Glomerular visceral epithelial cell (primary cell): ENCODE data around the gene FBXO3.
"Not testable (repeated sequence)": the region's sequence is repeated elsewhere in the genome, so short reads cannot be mapped to it uniquely, and the experiment has no call there.

Experiments used
- DNase-seq: peaks from one replicate; pipeline ENCODE4 v3.0.0-alpha.2; 2016; ENCODE audit errors: extremely low spot score

Gene FBXO3

DNA sequence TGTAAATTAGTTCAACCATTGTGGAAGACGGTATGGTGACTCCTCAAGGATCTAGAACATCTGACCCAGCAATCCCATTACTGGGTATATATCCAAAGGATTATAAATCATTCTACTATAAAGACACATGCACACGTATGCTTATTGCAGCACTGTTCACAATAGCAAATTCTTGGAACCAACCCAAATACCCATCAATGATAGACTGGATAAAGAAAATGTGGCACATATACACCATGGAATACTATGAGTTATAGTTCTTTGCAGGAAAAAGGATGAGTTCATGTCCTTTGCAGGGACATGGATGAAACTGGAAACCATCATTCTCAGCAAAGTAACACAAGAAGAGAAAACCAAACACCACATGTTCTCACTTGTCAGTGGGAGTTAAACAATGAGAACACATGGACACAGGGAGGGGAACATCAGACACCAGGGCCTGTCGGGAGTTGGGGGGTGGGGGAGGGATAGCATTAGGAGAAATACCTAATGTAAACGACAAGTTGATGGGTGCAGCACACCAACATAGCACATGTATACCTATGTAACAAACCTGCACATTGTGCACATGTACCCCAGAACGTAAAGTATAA, 45.2 kb downstream of the FBXO3 start:
- DNase-seq, result not testable (repeated sequence)

DNA sequence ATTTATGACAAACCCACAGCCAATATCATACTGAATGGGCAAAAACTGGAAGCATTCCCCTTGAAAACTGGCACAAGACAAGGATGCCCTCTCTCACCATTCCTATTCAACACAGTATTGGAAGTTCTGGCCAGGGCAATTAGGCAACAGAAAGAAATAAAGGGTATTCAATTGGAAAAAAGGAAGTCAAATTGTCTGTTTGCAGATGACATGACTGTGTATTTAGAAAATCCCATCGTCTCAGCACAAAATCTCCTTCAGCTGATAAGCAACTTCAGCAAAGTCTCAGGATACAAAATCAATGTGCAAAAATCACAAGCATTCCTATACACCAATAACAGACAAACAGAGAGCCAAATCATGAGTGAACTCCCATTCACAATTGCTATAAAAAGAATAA, 46.8 kb downstream of the FBXO3 start:
- DNase-seq, result not testable (repeated sequence)

DNA sequence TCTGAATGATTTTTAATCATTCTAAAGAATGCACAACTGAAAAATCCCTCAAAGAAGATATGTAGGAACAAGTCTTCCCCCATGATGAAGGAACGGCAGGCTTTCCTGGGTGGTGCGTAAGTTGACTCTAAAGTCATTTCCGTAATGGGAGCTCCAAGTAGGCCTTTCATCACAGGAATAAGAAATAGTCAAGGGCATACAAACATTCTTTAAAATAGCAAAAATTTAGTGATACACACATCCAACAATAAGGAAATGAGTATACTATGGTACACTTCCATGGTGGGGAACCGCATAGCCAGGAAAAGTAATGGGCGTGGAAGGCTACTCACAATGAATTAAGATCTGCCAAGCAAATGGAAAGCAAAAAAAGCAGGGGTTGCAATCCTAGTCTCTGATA, 48.8 kb downstream of the FBXO3 start:
- no peak for DNase-seq

DNA sequence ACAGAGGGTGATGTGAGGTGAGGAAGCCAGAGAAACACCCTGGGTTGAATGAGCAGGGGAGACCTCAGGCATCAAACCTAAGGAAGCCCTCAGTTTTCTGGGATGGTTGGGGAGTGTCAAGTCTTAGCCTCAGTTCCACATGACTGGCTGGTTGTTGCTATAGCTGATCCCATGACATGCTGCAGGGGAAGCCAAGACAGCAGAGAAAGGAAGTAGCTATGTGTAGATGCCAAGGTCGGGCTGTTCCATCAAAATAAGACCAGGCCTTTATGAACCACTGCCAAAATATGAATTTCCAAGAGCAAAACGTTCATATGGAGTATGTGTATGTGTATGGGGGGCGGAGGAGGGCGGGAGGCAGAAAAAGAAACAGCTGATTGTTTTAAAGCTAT, 49.7 kb downstream of the FBXO3 start:
- DNase-seq, result peak; percentile 80

DNA sequence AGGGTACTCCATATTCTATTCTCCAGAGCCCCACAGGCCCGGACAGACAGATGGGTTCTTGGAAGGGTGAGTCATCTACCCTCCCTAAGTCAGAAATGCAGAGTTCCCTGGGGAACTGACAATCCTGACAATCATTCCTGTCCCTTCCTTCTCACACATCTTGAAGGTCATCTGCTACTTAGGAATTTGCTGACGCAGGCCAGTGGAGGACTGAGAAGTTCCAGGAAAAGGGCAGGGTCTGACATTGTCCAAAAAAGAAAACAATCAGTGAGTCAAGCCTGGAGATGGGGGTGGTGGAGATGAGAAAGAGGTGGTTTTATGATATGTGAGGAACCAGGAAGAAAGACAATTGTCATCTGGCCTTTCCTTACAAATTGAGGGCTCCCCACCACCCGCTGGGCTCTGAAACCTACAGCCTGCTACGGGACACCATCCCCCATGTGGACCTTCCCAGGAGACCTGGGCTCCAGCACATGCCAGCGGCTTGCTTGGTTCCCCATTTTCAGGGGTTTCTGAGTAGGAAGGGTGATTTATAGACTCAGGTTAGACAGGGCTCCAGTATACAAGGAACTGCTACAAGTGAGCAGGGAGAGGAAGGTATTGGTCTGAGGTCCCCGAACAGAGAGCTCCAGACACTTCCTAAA, 51.0 kb downstream of the FBXO3 start:
- DNase-seq, result peak; percentile 78

DNA sequence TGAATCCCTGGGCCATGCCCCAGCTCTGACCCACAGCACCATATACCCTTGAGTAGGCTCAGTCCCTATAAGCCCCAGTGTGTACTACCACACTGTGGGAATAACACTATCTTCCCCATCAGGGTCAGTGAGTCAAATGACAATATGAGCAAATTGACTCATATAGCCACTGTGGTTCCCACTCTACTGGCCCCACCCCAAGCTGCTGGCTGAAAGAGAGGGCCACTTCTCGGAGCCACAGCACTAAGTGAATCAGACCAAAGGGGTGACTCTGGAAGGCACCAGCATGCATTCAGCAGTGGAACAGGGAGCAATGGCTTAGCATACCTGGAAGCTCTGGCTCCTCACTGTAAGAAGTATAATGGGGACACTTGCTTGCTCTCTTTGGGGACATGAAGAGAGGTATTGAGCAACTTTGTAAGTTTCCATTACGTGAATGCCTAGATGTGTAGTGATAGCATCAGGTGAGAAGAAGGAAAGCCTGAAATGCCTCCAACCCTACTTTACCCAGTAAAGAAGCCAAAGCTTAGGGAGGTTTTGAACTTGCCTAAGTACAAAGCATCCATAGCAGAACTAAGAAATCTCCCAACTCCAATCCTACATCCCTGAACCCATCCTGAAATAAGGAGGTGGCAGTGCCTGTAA, 51.6 kb downstream of the FBXO3 start:
- peak; percentile 68 for DNase-seq

DNA sequence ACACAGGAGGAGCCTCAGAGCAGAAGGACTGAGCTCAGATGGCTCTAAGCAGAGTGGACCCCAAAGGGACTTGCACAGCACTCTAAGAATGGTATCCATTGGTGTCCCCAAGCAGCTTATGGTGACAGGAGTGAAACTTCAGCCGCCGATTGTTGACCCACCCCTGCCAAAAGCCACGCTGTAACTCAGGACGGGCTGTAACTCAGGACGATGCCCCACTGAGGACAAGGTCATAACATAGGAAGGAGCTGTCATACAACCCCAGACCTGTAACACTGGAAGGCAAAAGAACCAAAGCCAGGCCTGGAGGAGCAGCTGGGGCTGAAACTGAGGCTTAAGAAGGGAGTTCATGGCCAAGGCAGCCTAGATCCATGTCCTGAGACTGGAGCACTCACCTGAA, 52.3 kb downstream of the FBXO3 start:
- DNase-seq, result no peak

DNA sequence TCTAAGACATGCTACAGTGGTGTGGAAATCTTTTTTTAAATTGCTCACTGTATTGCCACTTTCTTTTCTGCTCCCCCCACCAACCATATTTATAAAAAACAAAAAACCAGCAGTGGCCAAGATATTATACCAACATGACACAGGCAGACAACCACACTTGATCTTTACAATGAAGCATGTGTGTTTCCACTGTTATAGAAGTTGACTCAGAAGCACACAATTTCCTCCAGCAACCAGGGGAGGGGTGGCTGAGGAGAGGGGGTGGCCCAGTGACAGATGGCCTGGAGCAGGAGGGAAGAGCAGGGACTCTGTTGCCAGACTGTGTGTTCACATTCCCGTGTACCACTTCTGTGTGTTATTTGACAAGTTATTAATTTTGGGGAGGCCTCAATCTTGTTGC, 52.9 kb downstream of the FBXO3 start:
- DNase-seq, result no peak

DNA sequence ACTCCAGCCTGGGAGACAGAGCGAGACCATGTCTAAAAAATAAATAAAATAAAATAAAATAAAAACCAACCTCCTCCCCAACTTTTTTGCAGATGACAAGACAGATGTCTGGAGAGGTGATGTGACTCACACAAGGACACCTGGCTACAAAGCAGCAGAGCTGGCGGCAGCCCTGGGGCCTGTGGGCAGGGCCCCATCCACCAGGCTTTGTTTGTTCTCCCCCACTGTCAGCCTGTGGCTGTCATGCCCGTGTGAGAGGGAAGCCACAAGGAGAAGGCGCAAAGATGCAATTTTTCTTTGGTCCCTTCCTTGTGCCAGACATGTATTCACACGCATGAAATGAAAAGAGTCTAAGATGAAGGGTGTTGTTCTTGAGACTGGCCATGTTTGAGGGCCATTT, 54.7 kb downstream of the FBXO3 start:
- DNase-seq, result no peak

DNA sequence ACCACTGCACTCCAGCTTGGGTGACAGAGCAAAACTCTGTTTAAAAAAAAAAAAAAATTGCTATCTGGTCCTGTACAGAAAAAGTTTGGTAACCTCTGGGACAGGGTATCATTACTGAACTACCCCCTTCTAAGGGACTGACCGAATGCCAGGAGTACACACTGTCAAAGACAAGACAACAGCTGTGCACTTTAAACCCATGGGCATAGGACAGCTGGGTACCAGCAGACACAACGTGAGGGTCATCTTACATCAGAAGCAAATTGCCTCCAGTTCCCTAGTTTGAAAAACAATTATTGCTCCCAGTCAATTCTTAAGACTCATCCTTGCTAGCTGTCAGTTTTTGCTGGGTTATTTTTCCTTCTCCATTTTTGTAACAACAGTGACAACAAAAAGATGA, 55.9 kb downstream of the FBXO3 start:
- DNase-seq, result no peak

DNA sequence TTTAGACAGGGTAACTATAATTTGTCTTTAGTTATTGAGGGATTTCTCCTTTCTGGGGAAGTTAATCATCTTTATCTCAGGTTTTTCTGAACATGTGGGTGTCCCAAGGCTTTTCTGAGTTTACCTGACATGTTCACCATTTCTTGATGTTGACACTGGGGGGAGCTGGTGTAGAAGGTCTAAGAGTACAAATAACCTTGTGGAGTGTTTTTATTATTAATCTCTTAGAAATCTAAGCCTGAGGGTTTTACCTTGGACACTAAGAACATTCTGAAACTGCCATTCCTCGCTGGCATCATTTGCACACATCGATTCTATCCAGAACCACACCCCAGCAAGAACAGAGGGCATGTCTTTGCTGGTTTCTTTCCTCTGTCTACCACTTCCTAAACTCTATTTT, 58.1 kb downstream of the FBXO3 start:
- peak; percentile 44 for DNase-seq

DNA sequence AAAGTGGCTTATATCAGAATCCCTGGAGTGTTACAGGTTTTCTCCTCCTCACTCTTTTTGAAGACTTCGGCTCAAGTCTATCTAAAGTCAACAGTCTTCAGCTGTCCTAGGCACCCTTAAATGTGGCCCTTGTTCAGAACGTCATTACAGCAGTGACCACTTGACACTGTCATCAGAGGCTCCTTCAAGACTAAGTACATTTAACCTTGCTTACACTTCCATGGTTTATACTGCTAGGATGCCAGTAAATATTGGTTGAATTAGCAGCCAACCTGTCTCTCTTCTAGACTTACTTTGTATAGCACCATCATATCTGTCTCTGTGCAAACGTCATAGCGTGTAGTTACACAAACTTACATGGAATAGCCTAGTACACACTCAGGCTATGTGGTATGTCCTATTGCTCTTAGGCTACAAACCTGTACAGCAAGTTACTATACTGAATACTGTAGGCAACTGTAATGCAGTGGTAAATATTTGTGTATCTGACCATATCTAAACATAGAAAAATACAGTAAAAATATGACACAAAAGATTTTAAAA, 60.4 kb downstream of the FBXO3 start:
- DNase-seq, result no peak

DNA sequence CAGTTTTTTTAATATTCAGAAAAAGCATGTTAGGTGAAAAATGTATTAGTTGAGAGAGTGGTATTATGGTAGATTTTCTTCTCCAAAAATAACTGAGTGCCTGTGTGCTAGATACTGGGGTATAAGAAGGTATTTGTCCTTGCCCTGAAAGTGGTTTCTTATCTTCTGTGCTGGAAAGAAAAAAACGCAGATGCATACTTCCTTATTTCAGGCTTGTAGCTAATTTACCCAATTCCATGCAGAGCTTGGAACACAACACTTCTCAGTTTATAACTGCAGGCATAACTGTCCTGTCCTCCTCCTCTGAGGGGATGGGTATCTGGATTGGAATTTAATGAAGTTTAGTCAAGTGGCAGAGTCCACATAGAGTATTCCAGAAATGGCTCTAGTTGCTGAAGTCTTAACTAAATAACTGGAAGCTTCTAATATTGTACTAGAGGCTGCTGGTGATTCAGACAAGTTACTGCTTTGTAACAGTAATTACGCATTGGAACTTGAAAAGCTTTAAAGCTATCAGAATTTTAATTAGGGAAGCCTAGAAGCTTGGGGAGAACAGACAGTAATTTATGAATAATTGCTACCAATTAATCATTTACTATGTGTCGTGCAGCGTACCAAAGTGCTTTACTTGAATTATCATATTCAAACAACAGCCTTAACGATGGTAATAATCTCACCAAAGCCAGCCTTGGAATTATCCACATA, 61.0 kb downstream of the FBXO3 start:
- no peak for DNase-seq

DNA sequence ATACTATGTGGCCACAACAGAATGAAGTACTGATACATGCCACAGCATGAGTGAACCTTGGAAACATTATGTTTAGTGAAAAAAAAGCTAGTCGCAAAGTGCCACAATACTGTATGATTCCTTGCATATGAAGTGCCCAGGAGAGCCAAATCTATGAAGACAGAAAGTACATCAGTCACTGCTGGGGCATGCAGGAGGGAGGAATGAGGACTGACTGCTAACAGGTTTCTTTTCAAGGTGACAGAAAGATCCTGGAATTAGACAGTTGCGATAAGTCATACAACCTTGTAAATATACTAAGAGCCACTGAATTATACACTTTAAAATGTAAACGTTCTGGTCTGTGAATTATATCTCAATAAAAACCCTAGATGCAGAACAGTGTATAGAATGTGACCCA, 61.9 kb downstream of the FBXO3 start:
- DNase-seq, result no peak

DNA sequence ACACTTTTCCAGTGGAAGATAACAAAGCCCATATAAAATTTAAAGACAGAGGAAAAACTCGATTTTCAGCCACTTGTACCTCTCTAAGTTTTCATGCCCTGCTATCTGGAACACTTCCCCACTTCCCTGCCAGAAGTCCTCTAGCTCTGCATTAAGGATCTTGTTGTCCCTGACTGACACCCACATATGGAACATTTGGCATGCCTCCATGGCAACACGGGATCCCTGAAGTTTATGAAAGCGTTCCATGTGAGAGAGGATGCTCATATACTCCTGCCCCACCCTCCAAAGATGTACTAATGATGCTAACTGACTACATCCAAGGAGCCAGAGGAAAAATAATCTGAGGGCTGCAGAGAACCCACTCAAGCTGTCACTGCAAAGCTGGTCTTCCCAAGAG, 64.9 kb downstream of the FBXO3 start:
- DNase-seq, result no peak

DNA sequence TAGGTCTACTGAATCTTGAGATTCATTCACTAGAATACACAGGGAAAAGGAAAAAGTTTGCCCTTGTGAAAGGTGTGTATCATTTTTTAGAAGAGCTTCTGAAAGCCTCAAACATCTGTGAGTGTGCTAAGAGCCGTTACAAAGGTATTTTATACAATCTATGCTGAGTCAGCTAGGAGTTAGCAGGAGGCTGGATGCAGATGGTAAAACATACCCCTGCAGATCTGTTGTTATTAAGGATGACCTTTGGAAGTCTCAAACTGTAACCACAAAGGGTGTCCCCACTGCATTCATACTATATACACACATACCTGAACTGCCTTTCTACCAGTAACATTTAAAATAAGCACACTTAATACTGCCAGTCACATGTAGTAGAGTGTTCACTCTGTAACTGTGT, 65.3 kb downstream of the FBXO3 start:
- DNase-seq, result no peak

DNA sequence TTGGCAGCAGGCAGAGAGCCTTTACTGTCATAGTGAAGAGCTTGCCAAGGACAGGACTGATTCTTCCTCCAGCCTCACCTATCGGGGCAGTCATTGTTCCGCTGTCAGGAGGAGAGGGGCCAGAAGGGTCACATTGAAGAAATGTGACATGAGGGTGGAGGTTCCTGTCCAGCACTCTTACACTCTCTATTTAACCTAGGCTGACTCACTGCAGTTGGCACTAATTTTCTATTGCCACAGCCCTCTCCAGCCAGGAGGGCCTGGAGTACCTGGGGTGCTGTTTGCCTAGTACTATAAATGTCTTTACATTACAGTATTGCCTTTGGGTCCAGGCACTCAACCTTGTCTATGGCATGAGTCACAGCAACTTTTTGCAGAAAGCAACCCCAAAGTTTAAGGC, 66.5 kb downstream of the FBXO3 start:
- DNase-seq, result not testable (repeated sequence)

DNA sequence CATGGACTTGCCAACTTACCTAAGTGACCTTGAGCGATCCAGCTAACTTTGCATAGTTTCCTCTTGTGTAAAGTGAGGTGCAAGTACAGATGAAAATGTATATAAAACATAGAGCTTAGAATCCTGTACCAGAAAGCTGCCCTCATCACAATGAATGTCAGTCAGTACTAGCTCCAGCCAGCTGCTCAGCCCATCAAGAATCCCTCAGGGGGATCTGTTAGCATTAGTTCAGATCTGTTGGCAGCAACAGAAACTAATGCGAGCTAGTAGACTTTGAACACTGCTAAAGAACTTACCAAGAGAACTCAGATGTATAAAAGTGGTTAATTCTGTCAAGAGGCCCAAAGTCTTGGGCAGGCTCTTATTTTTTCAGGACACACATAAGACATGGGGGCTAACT, 67.4 kb downstream of the FBXO3 start:
- DNase-seq, result no peak

DNA sequence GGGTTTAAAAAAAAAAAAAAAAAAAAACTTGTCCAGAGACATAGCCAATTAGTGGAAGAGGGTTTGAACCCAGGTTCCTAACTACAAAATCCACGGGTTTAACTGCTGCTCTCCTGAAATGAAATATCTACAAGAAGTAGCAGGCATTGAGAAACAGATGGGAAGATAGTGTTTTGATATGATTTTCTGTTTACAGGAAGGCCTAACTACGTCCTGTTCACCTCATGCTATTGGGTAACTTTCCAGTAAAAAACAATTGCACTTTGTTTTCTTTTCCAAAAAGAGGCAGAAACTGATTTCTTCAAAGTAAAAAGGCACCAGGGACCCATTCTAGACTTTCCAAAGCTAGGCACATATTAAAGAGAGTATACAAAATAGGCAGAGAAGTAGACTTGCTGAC, 67.8 kb downstream of the FBXO3 start:
- DNase-seq, result no peak

DNA sequence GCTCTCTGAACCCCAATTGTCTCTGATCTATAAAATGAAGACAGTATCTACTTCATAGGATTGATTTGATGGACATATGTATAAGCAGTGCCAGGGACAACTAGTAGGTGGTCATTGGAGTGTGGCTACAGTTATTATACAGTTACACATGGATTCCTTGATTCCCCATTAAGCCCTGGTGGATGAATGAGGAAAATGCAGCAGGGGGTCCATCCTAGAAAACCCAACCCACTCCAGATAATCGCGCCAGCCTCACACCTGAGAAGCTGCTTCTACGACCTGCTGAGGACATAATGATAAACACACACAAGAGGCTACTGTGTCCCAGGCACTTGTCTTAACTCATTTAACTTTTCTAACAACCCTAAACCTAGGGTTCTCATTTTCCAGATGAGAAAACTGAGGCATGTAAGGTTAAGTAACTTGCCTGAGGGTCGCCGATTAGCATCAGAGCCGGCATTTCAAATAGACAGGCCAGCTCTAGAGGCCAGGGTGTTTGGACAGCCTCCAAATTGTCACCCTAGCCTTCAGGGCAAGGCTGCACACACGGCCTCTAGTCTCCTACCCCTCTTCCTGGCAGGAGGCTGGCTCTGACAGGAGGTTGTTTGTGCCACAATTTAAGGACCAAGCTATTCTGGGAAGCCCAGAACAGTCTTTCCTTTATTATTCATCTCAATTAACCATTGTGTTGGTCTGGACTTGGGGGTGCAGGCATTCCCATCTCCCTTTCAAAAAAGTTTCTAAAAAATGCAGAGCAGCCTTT, 69.9 kb downstream of the FBXO3 start:
- DNase-seq, result no peak

DNA sequence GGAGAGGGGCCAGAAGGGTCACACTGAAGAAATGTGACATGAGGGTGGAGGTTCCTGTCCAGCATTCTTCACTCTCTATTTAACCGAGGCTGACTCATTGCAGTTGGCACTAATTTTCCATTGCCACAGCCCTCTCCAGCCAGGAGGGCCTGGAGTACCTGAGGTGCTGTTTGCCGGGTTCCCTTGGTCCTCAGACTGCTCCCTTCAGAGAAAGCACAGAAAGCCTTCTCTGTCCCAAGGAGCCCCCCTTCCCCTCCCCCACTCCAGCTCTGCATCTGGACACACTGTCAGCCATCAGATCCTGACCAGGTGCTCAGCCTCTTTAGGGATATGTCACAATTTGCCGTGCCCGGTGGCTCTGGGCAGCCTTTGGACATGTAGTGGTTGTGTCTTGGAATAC, 70.5 kb downstream of the FBXO3 start:
- DNase-seq, result peak; percentile 40

DNA sequence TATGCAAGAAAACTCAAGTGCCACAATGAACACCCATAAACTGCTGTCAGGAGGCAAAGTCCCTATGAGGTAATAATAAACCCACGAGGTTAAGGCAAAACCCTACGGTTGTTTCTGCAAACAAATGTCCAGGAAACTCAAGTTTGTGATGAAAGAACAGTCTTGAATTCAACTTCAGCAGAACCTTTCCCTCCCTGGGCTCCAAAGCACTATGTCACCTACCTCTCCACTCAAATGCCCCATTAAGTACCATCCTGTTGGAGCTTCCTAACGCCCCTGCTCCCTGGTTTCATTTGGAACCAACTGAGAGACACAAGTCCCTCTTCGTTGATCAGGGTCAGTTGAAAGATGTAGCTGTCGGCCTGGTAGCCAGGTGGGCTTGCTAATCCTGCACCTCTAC, 71.1 kb downstream of the FBXO3 start:
- no peak for DNase-seq
